Medulla oblongata (tissue), 1 donor: ENCODE measurements around the gene PFKP.

Experiments used
- DNase-seq: peaks from one replicate; pipeline ENCODE4 v3.0.0-alpha.2; 2015; ENCODE audit errors: extremely low spot score

The PFKP gene

DNA sequence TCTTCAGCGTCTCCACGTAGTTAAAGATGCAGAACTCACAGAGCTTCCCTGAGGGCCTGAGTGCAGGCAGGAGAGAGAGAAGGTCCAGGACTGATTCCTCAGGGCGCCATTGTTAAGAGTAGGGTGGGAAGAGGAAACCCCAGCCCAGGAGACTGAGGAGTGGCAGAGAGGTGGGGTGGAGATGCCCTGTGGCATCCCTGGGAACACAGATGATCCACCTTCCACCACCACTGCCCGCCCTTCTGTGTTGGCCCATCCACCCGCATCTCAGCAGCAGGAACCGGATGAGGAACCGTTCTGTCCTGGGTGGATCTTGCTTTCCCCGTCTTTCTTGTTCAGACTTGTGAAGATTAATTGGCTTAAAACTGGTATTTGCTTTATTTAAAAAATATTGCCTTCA lies 48.3 kb downstream of the PFKP start:
- DNase-seq = no peak

DNA sequence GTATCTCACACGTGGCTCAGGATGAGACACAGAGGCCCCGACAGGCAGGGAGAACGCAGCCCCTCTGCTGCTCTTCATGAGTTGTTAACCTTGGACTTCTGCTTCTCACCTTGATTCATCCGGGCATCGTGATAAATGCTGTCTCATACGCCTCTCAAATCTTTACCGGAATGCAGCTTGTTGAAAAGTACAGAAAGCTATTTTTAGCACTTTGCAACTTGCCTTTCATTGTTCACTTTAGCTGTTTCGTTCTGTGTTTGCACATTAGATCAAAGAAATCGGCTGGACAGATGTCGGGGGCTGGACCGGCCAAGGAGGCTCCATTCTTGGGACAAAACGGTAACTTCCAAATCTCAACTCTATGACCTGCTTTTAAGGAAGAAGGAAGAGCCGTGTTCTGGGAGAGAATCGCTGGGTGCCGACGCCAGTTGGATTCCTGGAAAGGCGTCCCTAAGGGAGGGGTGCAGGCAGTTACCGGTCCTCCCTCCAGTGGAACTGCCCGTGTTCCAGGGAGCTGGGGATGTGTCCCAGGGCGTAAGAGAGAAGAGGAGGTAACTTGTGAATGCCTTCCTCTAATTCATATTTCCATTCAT lies 49.3 kb downstream of the PFKP start:
- no peak for DNase-seq

DNA sequence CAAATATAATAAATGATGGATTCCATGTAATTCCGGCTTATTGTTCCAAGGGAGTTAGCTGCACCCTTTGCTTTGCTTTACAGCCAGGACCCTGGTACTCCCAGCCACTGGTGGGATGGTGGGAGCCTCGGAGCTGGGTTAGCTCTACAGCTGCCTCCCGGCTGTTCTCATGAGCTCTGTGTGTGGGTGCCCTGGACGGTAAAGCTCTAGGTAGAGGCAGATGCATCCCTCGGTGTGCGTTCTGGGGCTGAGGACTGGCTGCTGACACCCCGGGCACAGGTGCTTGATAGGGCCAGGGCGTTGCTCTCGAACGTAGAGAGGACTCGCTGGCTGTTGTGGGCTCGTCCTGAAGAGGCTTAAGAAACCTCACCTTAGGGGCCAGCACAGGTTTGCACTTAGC lies 50.1 kb downstream of the PFKP start:
- no peak for DNase-seq

DNA sequence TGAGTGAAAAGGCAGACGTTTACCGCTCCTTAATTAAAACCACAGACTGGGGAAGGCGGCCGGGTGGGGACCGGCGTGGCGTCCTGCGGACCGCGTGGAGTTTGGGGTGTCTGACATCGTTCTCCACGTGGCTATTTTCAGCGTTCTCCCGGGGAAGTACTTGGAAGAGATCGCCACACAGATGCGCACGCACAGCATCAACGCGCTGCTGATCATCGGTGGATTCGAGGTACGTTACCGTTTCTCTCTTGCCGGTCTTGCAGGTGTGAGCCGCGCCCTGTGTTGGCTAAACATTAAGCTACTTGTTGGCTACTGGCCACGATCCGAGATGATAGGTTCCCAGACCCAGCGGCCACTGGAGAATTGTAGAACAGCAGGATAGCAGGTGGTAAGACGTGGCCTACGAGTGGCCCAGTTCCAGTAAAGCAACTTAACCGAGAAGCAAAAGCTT lies 51.3 kb downstream of the PFKP start:
- DNase-seq = no peak

DNA sequence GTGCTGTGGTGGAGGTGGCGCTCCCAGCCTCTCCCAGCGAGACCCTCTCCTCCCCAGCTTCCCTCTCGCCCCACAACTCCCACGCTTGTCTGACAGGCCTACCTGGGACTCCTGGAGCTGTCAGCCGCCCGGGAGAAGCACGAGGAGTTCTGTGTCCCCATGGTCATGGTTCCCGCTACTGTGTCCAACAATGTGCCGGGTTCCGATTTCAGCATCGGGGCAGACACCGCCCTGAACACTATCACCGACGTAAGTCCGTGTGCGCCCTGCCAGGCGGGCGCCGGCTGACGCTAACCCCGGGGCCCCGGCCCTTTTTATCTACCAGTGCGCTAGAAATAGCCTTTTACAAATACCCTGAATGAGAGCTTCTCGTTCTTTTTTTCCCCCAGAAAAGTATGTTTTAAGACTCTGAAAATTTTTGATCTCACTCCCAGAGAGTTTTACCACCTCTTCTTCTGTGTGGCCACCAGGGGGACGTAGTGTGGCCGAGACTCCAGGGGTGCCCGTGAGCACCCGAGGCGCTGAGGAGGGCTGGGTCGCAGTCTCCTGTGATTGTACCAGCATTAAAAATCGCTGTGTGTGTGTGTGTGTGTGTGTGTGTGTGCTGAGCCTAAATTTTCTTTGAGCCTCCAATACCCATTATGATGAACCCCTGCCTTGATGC lies 52.6 kb downstream of the PFKP start:
- DNase-seq = peak; percentile 39

DNA sequence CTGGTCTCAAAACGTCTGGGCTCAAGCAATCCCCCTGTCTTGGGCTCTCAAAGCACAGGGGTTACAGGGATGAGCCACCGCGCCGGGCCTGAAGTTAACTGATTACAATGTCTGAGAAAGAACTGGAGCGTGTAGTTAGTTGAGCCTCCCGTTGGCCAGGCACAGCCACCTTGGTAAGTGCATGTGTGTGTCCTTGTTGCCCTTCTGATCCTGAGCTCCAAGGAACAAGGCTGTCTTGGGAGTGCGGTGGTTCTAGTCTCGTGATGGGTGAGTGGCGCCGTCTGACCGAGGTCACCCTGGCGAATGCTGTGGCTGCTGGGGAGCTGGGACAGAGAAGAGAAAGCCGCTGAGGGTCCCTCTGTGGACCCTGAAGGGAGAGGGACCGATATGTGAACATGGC lies 54.7 kb downstream of the PFKP start:
- DNase-seq = no peak

DNA sequence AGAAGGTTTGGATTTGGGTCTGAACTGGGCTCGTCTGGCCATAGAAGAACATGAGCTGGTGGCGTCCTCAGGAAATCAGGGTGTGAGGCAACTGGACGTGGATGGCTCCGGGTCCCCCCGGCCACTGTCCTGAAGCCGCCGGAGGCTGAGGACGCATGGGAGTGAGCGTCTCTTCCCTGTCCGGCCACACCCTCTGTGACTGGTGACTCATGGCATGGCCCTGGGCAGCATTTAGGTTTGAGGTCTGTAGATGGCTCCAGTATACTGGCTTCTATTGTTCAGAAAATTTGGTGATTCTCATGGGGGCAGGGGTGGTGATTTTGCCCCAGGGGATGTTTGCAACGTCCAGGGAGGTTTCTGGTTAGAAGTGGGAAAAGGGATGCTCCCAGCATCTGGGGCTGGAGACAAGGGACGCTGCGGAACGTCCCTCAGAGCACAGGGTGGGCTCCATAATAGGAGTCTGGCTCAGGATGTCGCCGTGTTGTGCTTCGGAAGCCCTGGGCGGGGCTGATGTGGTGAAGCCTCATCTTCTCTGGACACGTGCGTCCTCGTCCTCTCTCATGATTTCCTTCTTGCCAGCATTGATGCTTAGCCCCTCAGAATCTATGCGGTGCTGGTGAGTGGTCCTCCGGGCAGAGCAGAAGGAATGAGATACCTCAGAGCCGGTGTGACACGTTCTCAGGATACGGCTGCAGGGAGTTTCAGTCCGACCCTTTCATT lies 55.3 kb downstream of the PFKP start:
- DNase-seq = no peak

DNA sequence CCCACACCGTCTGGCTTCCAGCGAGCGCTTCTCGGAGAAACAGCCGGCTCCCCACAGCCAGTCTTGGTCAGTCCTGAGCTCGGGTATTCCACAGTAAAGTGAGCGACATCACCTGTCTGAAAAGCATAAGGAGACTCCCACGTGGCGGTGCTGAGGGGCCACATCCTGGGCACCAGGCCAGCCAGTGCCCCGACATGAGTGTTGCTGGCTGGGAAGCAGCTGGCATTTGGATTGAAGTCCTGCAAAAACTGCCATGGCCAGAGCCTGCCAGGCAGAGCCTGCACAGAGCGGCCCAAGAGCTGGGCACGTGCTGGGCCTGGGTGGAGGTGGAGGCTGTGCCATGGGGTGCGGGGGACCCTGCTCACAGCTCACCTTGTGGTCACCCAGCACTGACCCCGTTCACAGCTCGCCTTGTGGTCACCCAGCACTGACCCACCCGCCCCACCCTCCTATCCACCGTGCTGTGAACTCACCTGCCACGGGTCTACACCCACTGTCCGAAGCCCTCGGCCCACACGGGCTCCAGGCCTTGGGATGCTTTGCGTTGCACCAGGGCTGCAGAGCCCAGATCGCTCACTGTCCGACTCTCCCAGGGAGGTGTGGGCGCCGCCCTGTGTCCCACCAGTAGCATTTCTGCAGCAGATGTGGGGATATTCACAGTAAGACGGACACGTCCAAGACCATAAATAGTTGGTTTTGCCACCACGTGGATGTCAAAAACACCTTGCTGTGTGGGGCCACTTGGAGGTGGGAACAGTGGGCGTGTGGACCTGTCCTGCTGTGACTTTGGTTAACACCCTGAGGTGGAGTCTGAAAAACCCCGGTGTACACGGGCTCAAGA lies 56.4 kb downstream of the PFKP start:
- peak; percentile 25 for DNase-seq

DNA sequence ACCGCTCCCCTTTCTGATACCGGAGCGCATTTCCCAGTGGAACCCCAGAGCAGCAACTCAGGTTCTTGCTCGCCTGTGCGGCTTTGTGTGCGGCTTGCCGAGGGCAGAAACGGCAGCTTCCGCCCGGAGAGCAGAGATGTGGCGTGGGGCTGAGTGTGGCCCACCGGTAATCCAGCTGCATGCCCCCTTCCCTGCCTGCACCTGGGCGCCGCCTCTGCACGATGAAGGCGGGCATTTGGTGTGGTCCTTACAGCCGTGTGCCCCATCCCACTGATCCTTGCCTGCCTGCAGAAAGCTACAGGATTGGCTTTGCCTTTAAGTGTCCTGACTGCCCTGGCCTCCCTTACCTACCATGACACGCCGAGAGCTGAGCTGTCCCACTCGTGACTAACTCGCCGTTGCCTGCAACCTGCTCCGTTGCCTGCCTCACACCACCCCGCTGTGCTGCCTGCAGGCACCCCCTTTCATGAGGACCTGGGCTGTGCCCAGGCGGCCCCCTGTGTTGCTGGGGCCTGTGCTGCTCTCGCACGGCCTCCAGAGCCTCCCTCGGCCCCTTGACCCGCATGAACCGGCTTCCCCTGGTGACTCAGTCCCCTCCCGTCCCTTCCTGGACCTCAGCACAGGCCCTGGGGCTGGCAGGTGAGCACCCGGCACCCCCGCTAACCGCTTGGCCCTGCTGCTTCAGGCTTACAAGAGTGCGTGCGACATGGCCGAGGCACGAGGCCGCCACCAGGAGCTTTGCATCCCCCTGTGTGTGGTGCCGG lies 57.2 kb downstream of the PFKP start:
- DNase-seq = no peak

DNA sequence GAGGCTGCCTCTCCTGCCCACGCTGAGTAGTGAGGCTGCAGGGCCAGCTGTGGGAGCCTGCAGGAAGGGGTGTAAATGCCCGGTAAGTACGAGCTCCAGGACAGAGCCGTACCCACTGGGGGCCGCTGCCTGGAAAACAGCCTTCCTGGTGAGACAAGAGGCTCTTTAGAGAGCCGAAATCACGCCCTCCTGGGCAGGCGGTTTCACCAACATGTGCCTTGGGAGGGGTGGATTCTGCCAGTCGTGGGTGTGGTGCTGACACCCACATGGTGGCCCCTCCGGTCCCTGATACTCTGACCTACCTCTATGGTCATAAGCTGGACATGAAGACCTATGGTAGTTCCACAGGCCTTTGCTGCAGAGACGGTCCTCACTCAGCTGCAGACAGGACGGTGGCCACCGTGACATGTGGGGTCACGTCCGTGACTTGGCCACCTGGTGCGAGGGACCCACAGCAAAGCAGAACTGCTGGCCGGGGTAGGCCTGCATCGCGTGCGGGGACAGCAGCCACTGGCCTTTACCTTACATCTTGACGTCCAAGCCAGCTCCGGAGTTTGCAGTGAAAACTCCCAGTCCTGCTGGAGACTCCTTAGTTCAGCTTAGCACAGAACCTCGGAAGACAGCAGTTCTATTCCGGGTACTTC lies 58.3 kb downstream of the PFKP start:
- no peak for DNase-seq

DNA sequence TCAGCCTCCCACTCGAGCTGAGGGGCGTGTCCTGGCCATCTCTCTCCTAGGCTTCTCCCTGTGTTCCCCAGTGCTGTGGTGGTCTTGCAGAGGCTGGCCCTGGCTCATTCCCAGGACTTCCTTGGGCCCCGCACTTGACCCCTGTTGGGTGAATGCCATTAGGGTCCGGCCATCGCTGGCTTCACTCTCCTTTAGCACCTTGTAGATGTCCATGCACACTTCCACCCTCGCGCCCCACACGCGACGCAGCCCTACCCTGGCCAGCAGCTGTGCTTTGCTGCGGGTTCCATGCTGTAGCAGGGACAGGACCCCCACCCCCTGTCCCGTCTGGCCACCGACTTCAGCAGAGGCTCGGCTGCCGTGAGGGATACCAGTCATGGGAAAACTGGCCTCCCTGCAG lies 58.9 kb downstream of the PFKP start:
- no peak for DNase-seq

DNA sequence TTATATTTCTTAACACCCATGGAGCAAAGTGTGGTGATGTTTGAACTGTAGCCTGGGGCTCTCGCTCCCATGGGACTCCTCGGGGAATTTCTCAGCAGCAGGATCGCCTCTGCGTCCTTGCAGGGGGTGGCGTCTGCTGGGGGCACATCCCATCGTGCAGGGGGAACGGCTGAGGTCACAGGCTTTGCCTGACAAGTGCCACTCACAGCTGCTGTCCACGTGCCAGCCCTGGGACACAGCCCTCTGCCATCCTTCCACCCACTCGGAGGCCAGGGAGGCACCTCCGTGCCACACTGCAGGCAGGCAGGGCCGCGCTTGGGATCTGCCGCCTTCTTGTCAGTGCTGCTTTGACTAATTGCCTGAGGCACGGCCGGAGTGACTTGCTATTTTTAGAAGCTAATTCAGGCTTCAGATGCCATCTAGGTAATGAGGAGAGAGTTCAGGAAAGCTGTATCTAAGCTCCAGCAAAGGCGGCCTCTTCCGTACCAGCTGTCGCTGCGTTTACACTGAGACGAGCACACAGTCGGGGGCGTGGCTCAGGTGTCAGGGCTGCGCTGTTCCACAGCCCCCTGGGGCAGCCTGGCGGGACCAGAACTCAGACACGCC lies 59.5 kb downstream of the PFKP start:
- DNase-seq = no peak

DNA sequence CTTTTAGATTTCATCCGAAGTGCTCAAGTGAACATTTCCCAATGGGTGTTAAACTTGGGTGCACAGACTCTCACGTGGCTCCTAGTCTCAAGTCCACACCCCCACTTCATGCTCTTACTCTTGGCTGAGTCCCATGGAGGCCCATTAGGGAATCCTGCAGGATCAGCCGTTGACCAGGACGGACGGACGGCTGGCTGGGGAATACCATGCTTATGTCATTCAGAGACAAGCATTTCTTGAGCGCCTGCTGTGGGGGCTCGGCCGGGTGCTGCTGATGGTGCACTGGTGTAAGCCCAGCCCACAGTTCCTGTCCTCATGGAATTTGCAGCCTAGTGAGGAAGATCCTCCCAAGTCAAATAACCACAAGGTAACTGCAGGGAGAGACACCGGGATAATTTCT lies 60.6 kb downstream of the PFKP start:
- DNase-seq = no peak

DNA sequence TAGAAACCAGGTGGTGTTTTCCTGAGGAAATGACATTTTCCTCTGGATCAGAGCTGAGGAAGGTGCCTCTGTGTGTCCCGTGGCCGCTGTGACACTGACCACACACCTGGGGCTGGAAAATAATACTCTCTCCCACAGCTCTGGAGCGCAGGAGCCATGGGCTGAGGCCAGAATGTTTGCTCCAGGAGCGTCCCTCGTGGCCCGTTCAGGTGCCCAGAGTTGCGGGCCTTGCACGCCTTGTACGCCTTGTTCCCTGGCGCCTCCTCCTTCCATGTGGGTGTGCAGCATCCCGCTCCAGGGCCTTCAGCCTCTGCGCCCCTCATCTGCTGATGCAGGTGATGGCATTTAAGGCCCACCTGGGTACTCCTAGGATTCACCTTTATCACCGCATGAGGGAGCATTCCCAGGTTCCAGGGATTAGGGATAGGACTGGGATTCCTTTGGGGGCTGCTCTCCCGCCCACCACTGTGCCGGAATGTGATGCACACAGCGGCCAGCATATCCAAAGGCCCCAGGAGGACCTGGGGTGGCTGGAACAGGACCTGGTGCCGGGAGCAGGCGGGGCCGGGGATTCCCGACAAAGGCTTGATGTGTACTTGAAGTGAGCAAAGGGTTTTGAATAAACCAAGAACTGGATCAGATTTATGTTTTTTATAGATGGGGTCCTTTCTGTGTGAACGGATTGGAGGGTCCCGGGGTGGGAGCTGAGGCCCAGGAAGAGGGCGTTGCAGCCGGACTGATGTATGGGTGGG lies 61.2 kb downstream of the PFKP start:
- no peak for DNase-seq

DNA sequence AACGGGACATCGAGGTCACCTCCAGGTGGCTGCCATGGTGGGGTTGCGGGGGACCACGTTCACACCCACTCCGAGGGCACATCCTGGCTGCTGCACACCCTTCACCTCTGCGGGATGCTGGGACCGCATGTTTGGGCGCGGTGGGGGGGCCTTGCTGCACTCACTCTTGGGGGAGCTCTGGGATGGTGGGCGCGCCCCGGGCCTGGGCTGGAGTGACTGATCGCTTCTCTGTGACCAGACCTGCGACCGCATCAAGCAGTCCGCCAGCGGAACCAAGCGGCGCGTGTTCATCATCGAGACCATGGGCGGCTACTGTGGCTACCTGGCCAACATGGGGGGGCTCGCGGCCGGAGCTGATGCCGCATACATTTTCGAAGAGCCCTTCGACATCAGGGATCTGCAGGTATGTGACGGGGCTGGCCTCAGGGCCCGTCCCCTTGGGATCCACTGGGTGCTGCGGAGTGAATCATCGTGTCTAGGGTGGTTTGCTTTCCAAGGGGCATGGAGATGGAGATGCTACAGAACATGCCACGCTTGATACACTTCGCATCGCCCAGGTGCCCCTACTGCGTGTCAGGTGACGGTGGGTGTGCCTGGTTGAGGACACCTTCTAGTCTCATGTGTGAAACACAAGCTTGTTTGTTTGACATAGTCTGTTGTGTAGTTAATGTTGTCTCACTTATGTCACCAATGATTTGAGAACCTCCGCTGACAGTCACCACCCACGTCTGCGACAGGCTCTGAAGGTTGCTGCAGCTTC lies 62.4 kb downstream of the PFKP start:
- no peak for DNase-seq

DNA sequence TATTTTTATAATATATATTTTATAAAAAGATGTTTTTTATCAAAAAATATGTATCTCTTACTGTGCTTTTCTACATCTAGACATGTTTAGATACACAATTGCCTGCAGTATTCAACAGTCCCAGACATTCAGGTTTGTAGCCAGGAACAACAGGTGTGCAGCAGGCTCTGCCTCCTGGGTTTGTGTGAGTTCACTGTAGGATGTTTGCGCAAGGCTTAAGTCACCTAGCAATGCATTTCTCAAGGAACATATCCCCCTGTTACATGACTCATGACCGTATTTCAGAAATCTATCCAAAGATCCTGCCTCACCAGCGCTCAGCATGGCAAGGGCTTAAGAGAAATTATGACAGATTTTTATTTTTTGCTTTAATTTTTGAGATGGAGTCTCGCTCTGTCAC lies 63.8 kb downstream of the PFKP start:
- DNase-seq = no peak

DNA sequence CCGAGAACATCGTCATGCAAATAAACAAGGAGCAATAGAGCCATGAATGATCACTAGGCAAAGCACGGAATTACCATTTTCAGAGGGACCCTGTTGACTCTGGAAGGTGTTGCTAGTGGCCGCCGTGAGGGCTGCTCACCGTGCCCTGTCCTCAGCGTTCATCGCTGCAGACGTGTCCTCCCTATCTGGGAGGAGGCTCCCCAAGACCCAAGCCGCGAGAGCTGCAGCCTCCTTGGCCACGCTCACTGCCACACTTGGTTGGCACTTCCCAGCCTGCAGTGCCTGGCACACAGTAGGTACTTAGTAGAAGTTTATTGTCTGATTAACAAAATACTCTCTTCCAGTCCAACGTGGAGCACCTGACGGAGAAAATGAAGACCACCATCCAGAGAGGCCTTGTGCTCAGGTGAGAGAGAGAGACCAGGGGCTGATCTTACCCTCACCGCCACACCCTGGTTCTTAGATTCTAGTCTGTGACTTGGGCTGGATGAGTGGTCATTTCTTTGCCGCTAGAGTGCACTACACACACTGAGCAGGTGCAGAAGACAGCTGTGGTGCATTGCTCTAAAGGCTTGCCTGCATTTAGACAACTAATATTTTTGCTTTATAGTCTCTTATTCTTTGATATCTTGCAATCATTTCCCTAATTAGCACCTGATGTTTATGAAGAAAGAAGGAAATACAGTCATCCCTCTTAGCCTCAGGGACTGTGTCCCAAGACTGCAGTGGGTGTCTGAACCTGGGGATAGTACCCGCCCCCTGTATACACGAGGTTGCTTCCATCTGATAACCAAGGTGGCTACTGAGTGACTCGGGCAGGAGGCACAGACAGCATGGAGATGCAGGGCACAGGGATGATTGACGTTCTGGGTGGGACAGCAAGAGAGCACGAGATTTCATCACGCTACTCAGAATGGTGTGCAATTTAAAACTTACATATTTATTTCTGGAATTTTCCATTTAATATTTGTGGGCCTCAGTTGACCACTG lies 65.0 kb downstream of the PFKP start:
- DNase-seq = no peak

DNA sequence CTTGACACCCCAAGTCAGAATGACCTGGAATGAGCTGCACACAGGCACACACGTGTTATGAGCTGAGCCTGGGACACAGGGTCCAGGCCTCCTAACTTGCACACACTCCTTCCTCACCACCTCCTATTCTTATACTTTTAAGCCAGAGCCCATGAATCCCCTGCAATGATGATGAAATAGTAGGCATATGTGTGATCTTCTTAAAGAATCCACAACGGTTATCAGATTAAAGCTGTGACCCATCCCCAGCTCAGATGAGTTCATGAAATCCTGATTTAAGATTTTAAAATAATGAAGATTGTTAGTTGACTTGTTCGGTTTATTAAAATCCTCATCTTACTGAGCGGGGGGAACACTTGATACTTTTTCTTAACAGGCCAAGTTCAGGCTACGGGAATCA lies 66.6 kb downstream of the PFKP start:
- DNase-seq = no peak
